ENCODE measurements around the gene CRTAC1.

Gene CRTAC1

DNA sequence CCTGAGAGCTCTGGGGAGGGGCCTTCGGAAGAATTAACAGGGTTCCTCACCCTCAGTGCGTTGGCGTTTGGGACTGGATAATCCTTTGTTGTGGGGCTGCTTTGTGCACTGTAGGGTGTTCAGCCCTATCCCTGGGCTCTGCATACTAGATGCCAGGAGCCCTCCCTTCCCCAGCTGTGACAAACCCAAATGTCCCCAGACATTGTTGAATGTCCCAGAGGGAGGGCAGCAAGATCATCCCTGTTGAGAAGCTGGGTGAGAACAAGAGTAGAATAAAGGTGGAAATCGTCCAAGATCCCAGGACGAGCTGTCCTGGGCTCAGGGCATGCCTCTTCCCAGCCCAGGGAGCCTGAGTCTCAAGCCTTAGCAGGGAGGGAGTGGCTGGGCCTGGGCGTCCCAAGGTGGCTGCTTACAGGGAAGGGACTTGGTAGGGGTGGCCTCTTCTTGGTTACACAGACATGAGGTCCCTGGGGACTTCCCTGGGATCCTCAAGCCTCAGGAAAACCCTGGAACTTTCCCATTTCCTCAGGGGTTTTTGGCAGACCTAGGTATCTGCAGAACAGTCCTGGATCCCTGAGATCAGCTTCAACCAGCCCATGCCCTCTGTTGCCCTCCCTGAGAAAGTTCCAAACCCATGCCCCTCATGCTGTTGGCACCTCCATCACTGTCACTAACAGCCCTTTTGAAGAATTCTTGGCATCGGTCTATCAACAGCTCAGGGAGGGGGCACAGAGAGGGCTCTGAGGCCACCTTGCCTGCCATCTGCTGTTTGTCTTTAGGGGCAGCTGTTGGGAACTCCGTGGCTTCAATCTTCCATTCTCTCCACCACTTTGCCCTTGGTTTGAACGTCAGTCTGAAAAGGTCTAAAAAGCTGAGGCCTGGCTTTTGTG lies 127.0 kb downstream of the CRTAC1 start:
- TF ChIP-seq, protein P1, sequence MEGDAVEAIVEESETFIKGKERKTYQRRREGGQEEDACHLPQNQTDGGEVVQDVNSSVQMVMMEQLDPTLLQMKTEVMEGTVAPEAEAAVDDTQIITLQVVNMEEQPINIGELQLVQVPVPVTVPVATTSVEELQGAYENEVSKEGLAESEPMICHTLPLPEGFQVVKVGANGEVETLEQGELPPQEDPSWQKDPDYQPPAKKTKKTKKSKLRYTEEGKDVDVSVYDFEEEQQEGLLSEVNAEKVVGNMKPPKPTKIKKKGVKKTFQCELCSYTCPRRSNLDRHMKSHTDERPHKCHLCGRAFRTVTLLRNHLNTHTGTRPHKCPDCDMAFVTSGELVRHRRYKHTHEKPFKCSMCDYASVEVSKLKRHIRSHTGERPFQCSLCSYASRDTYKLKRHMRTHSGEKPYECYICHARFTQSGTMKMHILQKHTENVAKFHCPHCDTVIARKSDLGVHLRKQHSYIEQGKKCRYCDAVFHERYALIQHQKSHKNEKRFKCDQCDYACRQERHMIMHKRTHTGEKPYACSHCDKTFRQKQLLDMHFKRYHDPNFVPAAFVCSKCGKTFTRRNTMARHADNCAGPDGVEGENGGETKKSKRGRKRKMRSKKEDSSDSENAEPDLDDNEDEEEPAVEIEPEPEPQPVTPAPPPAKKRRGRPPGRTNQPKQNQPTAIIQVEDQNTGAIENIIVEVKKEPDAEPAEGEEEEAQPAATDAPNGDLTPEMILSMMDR (IDR thresholded peaks at IDR 0.05): no peak
- Histone ChIP-seq H3K9me3 (no peaks in the 10 kb centered on the region), H3K36me3 (no peaks in the 10 kb centered on the region), H3K27me3 (peaks cover 0 to 32% of the 10 kb centered on the region in 2 donors), H3K27ac (no peak overlapping the region), H3K4me3 (no peak overlapping the region), H3K4me1 (peaks cover 0 to 3% (median 0%) of the 10 kb centered on the region in 4 donors)
- DNase-seq: no peak
- intact Hi-C loops (cut with DNase I; ENCODE audit: low total_unique reads): no loop called here

- no peak for DNase-seq
- H3K27me3 ChIP-seq: peaks cover 0 to 23% of the 10 kb centered on the region in 2 donors
- H3K4me3 ChIP-seq: no peak overlapping the region
- peaks cover 0 to 3% (median 0%) of the 10 kb centered on the region in 4 donors for H3K4me1 ChIP-seq
- TF ChIP-seq, protein P1 (IDR thresholded peaks at IDR 0.05): no peak
- intact Hi-C loops (cut with DNase I; ENCODE audit: low total_unique reads): no loop called here
- no peaks in the 10 kb centered on the region for H3K9me3 ChIP-seq
- no peaks in the 10 kb centered on the region for H3K36me3 ChIP-seq
- no peak overlapping the region for H3K27ac ChIP-seq
Measured at GRCh38 chr10:97901381-97901780, 129.0 kb downstream of the CRTAC1 start.

GRCh38 chr10:97898429-97898828 lies 132.0 kb downstream of the CRTAC1 start:
- no peaks in the 10 kb centered on the region for H3K36me3 ChIP-seq
- intact Hi-C loops (cut with DNase I; ENCODE audit: low total_unique reads): no loop called here

DNA sequence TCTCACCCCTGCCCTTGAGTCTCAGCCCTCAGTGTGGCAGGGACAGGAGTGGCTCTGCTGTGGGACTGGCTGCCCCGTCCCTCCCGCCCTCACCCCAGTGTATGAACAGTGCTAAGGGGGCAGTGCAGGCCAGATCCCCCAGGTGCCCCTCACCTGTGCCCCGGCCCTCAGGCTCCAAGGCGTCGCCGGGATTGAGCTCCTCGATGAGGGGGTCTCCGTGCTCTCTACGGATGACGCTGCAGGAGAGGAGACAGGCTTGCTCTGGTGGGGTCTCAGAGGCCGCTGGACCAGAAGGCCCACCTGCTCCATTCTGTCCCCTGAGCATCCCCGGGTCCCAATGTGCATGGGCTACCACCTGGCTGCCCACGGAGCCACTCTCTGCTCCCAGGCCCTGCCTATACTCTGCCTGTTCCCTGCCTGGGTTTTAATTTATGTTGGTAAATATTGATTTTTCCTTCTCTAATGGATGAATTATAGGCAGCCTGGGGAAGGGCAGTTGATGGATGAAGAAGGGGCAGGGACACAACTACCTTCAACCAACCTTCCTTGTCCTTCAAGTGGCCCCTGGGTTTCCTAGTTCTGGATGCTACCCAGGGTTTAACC lies 133.6 kb downstream of the CRTAC1 start:
- no peak overlapping the region for H3K27ac ChIP-seq
- H3K9me3 ChIP-seq: no peaks in the 10 kb centered on the region
- no peak overlapping the region for H3K4me3 ChIP-seq
- no peak for DNase-seq
- no peaks in the 10 kb centered on the region for H3K36me3 ChIP-seq
- intact Hi-C loops (cut with DNase I; ENCODE audit: low total_unique reads): no loop called here
- peaks cover 0 to 25% of the 10 kb centered on the region in 2 donors for H3K27me3 ChIP-seq
- TF ChIP-seq, protein P1 (IDR thresholded peaks at IDR 0.05): no peak
- H3K4me1 ChIP-seq: no peaks in the 10 kb centered on the region

More at GRCh38 chr10:97898429-97898828, 132.0 kb downstream of the CRTAC1 start:
- no peak for DNase-seq
- no peak overlapping the region for H3K4me3 ChIP-seq
- H3K4me1 ChIP-seq: peaks cover 0 to under 1% (median 0%) of the 10 kb centered on the region in 4 donors
- no peak overlapping the region for H3K27ac ChIP-seq
- TF ChIP-seq, protein P1 (IDR thresholded peaks at IDR 0.05): no peak
- peaks cover 0 to 25% of the 10 kb centered on the region in 2 donors for H3K27me3 ChIP-seq
- no peaks in the 10 kb centered on the region for H3K9me3 ChIP-seq

DNA sequence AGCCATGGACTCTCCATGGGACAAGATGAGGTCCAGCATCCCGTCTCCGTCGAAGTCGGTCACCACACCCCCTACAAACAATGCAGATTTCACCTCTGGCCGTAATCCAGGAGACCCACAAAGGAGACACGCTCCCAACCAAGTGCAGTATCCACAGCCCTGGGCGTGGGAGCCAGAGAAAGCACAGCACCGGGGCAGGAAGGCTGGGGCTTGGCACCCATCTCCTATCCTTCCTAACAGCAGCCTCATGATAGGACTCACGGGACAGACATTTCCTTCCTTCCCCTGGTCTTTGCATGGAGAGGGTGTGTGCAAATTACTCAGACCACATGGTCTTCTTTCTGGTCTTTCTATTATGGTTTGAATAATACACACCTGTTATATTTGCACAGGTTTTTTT lies 134.5 kb downstream of the CRTAC1 start:
- no peaks in the 10 kb centered on the region for H3K9me3 ChIP-seq
- peaks cover 0 to 25% of the 10 kb centered on the region in 2 donors for H3K27me3 ChIP-seq
- no peaks in the 10 kb centered on the region for H3K36me3 ChIP-seq
- no peak overlapping the region for H3K27ac ChIP-seq
- H3K4me3 ChIP-seq: no peak overlapping the region
- TF ChIP-seq, protein P1 (IDR thresholded peaks at IDR 0.05): no peak
- H3K4me1 ChIP-seq: no peaks in the 10 kb centered on the region
- intact Hi-C loops (cut with DNase I; ENCODE audit: low total_unique reads): no loop called here
- DNase-seq: no peak

Data from tibial artery (tissue), 4 donors.